SK-N-SH treated with all-trans-retinoic acid at 6 μM for 48 hours (cell line): ENCODE results near the gene CDKN1A.

Source experiments
- ARNTL ChIP-seq: fragments of 450-650 bp; formaldehyde crosslinking; IDR thresholded peaks from 2 replicates; pipeline ENCODE4 v1.5.0; 2020; ENCODE audit warnings: low read depth, mild to moderate bottlenecking, moderate library complexity, borderline replicate concordance
- ZFP3 ChIP-seq: fragments of 250-450 bp; sonication (Bioruptor Pico); IDR thresholded peaks from 2 replicates; pipeline ENCODE4 v1.5.0; 2020; ENCODE audit warnings: mild to moderate bottlenecking, moderate library complexity
- TF ChIP-seq, protein P1 (sequence below): fragments of 250-450 bp; sonication (Bioruptor Pico); IDR thresholded peaks from 2 replicates; pipeline ENCODE4 v1.8.0; 2020; ENCODE audit warnings: mild to moderate bottlenecking, moderate library complexity, borderline replicate concordance

DNA sequence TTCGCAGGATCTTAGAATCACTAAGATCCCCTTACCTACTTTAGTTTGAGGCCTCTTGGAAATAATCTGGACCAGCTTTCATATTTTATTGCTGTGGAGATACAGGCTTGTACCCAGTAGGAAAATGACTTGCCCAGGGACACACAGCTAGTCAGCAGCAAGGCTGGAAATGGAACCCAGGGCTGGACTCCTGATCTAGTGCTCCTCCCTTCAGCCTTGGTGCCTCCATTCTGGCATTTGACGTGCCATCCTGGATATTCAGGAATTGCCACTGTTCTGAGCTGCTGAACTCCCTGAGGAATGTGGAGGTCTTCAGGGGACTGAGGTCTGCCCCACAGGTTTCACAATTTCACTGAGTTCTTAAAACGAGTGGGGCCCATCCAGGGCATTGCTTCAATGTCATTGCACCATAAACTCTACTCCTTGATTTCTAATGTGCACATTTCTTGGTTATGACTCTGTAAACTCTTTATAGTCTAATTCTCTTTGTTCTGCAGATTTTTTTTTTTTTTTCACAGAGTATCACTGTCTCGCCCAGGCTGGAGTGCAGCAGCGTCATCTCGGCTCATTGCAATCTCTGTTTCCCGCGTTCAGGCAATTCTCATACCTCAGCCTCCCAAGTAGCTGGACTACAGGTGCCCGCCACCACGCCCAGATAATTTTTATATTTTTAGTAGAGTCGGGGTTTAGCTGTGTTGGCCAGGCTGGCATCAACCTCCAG, 26.7 kb upstream of the CDKN1A start:
- TF ChIP-seq ARNTL (no peak), ZFP3 (CRISPR knock-in tag) (no peak)
- TF ChIP-seq, protein P1, sequence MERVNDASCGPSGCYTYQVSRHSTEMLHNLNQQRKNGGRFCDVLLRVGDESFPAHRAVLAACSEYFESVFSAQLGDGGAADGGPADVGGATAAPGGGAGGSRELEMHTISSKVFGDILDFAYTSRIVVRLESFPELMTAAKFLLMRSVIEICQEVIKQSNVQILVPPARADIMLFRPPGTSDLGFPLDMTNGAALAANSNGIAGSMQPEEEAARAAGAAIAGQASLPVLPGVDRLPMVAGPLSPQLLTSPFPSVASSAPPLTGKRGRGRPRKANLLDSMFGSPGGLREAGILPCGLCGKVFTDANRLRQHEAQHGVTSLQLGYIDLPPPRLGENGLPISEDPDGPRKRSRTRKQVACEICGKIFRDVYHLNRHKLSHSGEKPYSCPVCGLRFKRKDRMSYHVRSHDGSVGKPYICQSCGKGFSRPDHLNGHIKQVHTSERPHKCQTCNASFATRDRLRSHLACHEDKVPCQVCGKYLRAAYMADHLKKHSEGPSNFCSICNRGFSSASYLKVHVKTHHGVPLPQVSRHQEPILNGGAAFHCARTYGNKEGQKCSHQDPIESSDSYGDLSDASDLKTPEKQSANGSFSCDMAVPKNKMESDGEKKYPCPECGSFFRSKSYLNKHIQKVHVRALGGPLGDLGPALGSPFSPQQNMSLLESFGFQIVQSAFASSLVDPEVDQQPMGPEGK: no peak
